Urothelium cell line (cell line): ENCODE data around the gene HSD17B8.
"Not testable (repeated sequence)": the region's sequence is repeated elsewhere in the genome, so short reads cannot be mapped to it uniquely, and the experiment has no call there.

Experiments used
- DNase-seq: peaks from one replicate; pipeline ENCODE4 v3.0.0; 2011; ENCODE audit warnings: low spot score, mixed read lengths
- FAIRE-seq: peaks from 2 replicates; lab custom pipeline; 2011; peaks lifted over from hg19 to GRCh38; lab: Jason Lieb, UNC

Gene HSD17B8

DNA sequence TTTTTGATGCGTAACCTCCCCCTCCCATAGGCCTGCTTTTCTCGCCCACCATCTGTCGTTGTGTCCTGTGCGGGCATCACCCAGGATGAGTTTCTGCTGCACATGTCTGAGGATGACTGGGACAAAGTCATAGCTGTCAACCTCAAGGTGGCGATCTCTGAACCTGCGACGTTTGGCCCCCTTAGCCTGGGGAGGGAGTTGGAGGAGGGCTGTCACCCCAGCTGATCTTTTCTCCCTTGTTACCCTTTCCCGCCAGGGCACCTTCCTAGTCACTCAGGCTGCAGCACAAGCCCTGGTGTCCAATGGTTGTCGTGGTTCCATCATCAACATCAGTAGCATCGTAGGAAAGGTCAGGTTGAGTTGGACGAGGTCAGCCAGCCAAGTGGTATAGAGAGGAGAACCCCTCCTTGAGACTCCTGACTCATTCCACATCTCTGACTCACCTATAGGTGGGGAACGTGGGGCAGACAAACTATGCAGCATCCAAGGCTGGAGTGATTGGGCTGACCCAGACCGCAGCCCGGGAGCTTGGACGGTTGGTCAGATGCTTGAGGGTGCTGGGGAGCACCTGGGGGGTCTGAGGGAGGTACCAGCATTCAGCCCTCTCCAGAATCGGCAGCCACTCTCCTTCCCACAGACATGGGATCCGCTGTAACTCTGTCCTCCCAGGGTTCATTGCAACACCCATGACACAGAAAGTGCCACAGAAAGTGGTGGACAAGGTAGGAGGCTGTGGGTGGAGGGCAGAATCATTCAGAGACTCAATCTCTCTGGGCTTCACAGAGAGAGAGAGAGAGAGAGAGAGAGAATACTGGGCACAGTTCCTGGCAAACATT, 954 bp downstream of the HSD17B8 start:
- DNase-seq = peak; percentile 82
- peak; percentile 37 for FAIRE-seq

DNA sequence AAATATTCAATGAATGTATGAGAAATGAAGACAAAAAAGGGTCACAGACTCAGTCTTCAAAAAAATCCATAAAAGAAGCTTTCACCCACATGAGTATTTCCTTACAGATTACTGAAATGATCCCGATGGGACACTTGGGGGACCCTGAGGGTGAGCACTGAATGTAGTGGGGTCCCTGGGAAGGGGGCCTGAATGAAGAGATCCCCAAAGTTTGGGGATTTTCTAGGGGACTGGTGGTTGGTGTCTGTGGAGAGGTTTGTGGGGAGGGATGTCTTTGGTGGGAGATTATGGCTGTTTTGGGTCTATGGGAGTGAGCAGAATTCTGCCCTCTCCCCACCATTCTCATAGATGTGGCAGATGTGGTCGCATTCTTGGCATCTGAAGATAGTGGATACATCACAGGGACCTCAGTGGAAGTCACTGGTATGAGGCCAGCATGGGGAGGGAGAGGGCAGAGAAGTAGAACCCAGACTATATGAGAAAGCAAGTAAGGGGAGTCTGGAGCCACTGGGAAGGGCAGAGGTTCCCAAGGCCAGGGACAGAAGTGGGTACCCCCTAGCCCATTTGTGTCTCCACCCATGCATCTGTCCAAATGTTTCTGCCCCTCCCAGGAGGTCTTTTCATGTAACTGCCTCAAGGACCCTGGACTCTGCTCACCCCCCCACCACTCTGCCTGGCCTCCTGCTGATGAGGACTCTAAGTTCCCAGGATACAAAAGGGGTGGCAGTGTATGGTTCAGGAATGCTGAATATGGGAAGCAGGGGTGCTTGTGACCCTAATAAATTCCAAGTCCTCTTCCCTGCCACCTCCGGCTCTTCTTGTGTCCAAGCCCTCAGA, 1.8 kb downstream of the HSD17B8 start:
- FAIRE-seq = no peak

DNA sequence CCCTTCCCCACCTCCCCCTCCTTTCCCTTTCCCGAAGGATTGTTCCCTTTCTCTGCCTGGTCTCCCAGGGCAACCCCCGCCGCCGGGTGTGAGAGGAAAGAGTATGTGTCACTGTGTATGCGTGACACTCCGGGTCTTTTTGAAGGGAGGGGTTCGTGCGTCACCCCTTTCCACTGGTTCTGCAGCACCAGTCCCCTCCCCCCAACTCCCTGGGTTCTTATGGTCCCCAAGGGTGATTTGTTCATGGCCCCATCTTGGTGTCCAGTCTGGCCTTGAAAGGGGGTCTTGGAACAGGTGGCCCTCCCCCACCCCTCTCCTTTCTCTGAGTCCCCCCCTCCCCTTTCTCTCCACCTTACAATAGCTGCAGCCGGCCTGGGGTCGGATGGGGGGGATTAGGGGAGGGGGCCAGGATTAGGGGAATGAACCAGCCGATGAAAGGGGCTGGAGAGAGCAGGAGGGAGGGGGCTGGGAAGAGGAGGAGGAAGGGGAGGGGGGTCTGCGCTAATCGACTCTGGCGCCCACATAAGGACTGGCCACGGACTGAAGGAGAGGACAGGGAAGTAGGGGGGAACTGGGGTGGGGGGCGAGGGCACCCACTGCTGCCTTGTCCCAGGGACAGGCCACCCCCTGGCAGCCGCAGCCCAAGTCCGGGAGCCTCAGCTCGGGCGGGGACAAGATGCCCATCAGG, 2.6 kb downstream of the HSD17B8 start:
- no peak for FAIRE-seq
- DNase-seq = peak; percentile 36

More for the DNA sequence above, 1.8 kb downstream of the HSD17B8 start:
- no peak for DNase-seq

DNA sequence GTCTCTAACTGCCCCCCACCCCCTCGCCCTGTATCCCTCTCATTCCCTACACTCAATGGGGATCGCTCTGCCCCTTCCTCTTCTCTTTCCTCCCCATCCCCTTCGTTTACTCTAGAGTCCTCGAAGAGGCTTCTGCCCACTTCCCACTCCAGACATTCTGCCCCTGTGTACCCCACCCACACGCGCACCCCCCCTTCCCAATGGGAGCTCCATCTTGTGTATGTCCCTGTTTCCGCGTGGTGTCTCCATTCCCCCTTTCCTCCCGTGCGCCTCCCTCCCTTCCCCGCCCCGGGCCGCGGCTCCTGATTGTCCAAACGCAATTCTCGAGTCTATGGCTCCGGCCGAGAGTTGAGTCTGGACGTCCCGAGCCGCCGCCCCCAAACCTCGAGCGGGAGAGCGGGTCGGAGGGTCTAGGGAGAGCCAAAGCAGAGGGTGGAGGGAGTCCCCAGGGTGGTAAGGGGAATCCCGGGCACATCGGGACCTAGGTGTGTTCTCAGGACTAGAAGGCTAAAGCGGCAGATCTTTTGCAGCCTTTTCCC, 3.2 kb downstream of the HSD17B8 start:
- no peak for FAIRE-seq
- peak; percentile 49 for DNase-seq

DNA sequence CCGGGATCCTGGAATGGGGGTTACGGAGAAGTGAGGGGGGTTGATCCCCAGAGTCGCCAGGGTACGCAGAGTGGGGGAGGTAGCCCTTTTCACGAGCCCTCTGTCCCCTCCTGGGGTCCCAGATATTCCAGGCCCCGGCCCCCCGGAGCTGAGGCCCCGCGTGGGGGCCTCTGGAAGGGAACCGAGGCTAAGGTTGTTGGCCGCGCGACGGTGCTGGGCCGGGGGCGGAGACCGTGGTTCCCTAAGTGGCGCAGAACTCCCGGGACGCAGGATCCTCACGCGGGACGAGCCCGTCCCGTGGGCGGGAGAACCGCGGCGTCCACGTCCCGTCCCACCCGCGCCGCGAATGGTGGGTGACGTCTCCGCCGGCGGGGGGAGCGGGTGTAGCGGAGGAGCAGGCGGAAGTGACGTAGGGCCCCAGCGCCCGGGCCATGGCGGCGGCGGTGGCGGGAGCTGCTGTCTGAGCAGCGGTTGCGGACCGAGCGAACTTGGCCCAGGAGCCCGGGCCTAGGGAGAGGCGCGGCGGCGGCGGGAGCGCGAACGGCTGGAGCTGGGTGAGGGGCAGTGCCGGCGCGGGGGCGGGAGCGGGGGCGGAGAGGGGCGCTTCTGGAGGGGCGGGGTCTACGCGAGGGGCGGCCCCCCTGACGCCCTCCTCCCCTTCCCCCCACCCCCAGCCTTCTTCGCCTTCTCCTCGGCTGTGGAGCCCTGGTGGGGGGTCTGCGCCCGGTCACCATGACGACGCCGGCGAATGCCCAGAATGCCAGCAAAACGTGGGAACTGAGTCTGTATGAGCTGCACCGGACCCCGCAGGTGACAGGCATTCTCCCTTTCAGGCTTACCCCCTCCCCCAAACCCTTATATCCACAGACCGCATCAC, 3.9 kb downstream of the HSD17B8 start, which contains the start of gene RING1:
RING1 (plus strand) TSS at position 410 of the 877 bp plus-strand sequence; CDS start at position 733, 323 bp downstream.
- FAIRE-seq = no peak
- peak; percentile 94 for DNase-seq

DNA sequence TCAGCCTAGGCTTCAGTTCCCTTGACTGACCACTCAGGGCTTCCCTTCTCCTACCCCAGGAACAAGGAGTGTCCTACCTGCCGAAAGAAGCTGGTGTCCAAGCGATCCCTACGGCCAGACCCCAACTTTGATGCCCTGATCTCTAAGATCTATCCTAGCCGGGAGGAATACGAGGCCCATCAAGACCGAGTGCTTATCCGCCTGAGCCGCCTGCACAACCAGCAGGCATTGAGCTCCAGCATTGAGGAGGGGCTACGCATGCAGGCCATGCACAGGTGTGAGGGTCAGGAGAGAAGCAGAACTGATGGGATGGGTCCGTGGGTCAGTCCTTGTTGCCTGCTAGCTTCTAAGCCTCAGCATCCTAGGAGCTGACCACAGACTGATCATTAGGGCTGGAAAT, 5.4 kb downstream of the HSD17B8 start:
- DNase-seq (no peak), FAIRE-seq (no peak)

DNA sequence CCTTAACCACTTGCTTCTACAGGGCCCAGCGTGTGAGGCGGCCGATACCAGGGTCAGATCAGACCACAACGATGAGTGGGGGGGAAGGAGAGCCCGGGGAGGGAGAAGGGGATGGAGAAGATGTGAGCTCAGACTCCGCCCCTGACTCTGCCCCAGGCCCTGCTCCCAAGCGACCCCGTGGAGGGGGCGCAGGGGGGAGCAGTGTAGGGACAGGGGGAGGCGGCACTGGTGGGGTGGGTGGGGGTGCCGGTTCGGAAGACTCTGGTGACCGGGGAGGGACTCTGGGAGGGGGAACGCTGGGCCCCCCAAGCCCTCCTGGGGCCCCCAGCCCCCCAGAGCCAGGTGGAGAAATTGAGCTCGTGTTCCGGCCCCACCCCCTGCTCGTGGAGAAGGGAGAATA, 6.7 kb downstream of the HSD17B8 start:
- DNase-seq (no peak), FAIRE-seq (no peak)

DNA sequence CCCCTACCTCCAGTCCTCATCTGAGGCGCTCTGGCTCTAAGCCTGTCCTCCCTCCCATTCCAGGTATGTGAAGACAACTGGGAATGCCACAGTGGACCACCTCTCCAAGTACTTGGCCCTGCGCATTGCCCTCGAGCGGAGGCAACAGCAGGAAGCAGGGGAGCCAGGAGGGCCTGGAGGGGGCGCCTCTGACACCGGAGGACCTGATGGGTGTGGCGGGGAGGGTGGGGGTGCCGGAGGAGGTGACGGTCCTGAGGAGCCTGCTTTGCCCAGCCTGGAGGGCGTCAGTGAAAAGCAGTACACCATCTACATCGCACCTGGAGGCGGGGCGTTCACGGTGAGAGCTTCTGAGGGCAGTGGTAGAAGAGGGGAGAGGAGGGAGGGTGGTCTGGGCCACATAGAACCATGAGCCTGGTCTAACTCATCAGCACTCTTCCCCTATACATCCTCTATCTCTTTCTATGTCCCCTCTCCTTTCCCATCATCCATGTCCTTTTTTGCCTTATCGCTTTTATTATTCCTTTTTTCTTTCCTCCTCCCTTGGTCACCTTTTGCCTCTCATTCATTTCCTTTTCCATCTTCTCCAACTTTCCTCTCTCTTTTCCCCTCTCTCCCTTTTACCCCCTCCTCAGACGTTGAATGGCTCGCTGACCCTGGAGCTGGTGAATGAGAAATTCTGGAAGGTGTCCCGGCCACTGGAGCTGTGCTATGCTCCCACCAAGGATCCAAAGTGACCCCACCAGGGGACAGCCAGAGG, 7.4 kb downstream of the HSD17B8 start:
- DNase-seq (no peak), FAIRE-seq (no peak)

DNA sequence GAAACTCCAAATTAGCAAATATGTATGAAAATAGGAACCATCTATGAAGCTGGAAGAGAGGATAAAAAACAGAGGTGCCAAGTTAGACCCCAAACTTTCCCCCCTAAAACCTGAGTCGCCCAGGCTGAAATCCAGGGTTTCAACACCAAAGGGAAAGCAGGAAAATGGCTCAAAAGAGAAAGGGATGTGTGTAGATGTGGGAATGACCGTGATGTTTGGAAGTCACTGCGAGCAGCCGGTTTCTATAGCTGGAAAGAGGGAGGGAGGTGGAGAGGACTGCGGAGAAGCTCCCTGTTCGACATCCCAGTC, 8.4 kb downstream of the HSD17B8 start:
- no peak for FAIRE-seq
- DNase-seq = no peak

DNA sequence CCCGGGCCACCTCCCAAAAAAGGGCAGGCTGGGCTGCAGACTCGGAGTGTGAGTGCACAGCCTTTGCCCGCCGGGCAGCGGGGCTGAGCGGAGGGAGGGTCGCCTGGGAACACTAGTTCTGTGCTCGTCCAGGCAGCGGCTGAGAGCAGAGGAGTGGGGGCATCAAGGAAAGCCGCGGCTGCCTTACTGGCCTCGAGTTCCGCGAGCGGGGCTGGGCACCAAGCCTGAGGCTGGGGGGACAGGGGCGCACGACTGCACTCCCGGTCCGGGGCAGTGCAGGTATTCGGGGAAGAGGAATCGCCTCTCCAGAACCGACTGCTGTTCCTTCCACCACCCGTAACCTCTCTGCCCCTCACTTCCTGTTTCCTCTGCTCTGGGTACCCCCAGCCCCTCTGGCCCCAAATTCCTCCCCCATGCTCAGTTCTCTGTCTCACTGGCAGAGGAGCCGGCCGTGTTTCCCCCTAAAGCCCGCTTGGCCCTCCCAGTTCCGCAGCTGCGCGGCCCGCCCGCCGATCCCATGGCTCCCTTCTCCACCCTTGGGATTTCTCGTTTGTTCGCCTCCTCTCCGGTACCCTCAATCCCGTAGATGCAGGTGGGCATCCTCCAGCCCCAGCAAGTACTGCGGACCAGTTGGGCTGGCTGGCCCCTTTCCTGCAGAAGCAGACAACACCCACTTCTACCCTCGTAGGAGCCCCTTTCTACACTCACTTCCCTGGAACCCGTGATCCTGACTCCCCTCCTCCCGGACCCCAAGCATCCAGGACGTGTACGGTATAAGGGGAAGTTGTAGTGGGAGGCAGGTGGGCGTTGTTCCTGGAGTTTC, 8.9 kb downstream of the HSD17B8 start:
- DNase-seq (no peak), FAIRE-seq (no peak)

DNA sequence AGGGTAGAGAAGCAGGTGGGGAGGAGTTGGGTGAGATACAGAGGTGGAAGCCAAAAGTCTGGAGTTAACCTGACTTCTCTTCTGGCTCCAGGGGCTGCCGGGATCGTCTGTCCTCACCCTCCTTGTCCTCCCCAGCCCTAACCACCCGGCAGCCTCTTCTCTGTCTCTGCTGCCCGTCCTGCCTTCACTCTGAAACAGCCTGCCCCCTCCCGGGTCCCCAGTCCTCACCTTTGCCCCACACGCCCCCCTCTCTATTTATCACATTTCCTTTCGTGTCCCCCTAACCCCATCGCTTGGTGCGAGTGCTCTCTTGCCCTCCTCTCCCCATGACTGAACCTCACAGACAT, 9.5 kb downstream of the HSD17B8 start:
- DNase-seq (no peak), FAIRE-seq (no peak)

DNA sequence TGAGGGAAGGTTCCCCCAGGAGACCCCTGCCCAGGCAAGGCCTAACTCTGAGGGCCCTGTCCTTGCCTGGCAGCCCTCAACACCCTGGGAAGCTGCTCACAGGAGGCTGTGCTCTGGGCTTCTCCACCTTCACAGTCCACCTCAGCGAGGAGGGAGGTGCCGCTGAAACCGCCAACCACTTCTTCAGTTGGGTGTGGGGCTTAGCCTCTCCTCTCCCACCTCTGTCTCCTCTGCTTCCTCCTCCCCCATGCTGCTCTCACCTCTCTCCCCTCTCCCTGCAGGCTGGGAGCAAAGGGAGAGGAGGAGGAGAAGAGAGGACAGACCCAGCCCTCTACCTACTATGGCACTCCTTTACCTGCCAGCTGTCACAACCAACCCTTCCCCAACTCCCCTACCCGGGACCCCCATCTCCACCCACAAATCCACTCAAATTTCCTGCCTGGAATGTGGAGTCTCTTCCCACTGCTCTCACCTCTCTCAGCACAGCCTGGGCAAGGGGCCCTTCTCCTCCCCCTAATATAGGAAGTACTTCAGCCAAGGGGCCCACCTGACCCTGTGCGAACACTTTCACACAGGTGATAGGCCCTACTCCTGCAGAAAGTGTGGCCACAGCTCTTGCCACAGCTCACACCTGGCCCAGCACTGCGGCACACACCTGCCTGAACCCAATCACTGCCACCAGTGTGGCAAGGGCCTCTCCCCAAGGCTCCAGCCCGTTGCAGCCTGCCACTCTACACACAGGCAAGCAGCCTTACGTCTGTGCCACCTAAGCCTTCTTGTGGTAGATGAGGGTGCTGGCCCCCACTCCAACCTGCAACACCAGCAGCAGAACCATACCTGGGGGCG, 11.0 kb downstream of the HSD17B8 start:
- FAIRE-seq (no peak), DNase-seq (no peak)

DNA sequence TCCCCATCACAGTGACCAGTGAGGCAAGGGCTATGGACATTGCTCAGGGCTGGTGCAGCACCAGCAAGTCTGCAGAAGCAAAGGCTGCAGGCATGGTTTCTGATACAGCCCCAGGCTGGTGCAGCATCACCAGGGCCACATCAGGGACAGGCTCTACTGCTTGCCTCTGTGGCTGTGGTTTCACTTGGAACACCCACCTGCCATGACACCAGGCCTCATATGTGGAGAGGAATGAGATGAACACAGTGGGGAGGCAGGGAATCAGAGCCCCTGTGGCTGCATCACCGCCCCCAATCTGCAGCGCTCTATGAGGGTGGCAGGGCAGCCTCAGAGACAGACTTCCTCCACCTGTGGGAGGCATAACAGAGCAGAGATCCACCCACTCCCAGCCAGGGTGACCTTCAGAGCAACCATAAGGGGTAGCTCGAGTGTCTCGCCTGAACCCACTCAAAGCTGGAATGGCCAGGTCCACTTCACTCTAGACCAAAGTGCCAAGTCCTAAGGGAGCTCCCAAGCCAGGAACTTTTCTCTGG, 11.7 kb downstream of the HSD17B8 start:
- FAIRE-seq (no peak), DNase-seq (no peak)

DNA sequence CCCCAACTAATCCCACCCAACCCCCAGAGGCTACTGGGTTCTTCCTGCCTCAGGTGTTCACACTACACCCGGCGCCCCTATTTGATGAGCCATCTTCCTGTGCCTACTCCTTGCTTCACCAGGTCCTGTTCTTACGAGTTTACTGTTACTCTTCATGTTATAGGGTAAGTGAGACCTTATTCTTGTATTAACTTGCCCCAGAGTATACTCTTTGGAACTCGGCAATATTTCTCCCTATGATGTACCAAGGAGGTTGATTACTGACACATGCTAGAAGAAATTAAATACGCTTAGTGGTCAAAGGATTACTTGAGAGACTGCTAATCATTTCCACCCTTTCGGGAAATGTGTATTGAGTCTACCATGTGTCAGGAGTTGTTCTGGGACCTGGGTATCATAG, 12.8 kb downstream of the HSD17B8 start:
- FAIRE-seq (no peak), DNase-seq (no peak)

DNA sequence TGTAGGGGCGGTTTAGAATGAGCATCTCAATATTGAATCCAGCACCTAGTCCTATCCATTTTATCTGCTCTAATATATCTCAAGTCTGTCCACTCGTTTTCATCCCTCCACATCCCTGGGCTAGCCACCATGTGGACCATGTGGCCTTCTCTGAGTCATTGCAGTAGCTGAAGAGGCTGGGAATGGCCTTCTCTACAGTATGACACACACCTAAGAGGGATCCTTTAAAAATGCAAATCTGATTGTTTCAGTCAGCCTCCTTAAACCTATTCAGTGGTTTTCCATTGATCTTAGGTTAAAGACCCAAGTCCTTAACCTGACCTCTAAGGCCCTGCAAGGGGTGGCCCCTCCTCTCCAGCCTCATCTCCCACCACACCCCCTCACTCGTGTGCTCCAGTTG, 13.2 kb downstream of the HSD17B8 start:
- no peak for FAIRE-seq

DNA sequence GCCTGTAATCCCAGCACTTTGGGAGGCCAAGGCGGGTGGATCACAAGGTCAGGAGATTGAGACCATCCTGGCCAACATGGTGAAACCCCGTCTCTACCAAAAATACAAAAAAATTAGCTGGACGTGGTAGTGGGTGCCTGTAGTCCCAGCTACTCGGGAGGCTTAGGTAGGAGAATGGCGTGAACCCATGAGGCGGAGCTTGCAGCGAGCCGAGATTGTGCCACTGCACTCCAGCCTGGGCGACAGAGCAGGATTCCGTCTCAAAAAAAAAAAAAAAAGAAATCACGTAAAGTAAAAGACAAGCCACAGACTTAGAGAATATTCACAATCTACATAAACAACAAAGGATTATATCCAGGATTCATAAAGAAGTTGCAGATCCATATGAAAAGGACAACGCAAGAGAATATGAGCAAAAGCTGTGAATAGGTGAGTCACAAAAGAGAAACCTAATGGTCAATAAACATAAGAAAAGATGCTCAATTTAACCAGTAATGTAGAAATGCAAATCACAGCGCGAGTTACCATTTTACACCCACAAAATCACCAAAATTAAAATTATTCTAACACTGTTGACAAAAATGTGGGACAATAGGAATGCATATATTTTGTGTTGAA, 22.2 kb downstream of the HSD17B8 start:
- FAIRE-seq, DNase-seq: not testable (repeated sequence)

More for the DNA sequence above, 13.2 kb downstream of the HSD17B8 start:
- DNase-seq = no peak

DNA sequence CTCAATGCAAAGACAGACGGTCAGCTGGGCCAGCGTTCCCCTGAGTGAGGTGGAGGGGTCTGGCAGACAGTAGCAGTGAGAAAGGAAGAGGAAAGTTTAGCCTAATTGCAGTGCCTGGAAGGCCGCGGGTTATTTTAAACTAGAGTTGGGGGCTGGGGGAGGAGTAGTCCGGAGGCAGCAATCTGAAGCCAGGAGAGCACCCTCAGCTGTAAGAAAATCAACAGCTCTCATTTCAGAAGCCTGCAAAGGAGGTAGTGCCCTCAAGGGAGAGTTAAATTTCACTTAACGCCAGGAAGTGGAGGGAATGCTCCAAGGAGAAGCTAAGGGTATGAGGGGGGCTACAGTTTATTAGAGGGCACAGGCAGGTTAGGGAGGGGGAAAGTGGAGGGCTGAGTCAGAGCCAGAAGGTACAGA, 30.8 kb downstream of the HSD17B8 start:
- DNase-seq = no peak
- FAIRE-seq = no peak
